GM21447 (cell line): ENCODE measurements around the gene BANF2.
"Not testable (repeated sequence)": the region's sequence is repeated elsewhere in the genome, so short reads cannot be mapped to it uniquely, and the experiment has no call there.

Source experiments
- ATAC-seq: cut with Tn5 transposase; IDR thresholded peaks from one replicate; pipeline ENCODE4 v1.9.1; 2021; ENCODE audit not compliant: unreplicated experiment

The BANF2 gene

DNA sequence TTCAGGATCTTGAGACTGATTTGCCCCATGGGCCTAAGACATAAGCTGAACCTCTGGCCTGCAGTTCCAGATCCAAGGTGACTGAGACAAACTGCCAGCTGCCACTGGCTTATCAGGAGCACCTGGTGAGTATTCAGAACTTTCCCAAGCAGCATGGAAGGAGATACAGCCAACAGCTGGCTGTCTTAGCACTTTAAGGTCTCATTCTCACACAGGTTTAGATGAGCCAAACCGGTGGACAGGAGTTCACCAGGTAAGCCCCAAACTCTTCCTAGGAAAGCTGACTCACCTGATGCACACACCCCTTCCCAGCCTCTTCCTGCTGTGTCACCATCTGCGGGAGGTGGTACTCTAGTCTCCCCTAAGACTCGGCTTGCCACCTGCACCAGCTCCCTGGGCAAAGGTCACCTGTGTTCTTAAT is at the start of gene BANF2:
Gene BANF2, plus strand, starts transcription at position 36 of the 421 bp plus-strand sequence. CDS start 25,060 bp downstream, outside the sequence.
- ATAC-seq: no peak

DNA sequence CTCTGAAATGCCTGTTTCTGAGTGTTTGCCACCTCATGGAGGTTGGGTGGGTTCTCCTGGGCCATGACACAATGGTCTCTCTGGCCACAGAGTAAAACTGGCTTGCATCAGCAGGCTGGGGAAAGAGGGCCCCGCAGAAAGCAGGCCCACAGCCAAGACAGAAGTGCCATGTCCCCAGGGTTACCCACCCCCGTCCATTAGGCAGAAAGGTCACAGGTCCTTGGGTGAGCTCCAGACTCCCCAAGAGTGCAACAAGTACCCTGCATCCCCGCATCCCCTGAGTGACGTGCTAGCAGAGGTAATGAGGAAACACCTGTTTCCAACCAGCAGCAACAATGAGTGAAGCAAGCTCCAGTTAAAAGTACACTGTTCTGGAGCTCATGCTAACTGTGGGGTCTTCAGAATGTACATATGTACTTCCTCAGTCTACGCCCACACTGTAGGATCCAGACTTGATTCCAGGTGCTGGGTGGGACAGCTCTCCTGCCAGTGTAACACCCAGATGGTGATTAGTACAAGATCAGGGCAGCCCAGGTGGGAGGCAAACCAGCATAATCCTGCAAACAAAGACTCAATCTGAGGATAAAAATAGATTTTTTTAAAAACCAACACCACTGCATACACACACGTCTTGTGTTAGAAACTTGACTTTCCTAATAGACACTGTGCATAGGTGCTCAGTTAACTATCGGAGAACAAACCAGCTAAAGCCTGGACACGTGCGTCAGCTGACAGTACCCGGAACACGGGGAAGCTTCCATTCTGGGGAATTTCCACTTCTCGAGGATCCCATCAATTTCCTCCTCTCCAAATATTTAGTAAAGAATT is 49.3 kb upstream of the BANF2 start:
- no peak for ATAC-seq

DNA sequence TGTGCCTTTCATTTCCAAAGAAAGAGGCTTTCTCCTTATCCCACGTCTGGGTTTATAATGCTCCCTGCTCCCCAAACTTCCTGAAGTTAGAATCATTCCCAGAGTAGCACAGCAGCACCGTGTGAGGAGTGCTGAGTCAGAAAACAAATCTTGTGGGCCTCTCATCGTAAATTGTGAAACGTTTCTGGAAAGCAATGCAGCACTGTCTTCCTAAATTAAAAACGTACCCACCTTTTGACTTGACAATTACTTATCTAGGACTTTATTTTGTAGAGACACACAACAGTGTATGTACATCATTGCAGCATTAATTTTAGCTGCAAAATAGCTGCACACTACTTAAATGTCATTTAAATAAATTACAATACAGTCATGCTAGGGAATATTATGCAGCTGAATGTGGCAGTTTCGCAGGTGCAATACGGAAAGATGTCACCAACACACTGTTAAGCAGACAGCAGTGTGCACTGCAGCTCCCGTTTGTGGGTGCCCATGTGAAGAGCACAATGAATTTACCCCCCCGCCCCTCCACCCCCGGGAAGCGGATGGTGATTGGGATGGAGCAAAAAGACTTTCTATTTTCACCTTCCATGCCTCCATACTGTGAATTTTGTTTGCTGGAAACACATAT is 48.5 kb upstream of the BANF2 start:
- no peak for ATAC-seq

DNA sequence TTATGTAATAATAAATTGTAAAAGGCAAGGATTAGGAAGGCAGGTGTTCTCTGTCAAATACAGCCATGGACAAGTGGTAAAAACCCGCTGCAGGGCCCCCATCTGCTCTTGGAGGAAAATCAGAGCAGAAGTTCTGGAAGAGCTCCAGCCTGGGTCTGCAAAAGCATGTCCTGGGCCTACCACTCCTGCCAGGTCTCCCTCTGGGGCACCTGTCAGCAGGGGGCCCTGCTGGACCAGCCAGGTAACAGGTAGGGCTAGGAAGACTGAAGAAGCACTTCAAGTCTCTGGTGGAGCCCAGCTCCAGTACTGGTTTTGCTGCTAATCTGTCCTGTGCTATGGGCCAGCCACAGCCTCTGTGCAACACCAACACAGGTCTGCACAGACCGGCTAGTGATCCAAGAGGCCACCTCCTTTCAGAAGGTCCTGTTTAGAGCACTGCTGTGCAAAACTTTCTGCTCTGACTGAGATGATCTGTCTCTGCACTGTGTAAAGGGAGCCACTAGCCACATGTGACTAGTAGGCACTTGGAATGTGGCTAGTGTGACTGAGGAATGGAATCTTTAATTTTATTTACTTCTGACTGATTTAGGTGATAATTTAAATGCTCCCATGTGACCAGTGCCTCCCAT is 47.9 kb upstream of the BANF2 start:
- no peak for ATAC-seq

DNA sequence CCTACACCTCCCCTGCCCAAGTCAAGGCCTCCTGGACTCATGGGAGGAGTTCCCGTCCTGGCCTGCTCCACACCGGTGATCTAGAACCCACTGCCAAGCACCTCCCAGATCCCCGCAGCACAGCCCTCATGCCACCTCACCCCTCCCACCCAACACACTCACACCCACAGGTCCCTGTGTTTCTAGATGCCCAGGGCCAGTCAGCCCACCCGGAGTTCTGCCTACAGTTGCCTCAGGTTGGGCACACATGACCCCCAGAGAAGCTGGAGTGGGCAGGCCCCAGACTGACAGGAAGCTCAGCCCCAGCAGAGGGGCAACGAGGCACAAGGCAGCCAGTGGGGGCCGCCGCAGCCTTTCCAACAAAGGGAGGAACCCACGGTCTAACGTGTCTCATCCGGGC is 47.4 kb upstream of the BANF2 start:
- no peak for ATAC-seq

DNA sequence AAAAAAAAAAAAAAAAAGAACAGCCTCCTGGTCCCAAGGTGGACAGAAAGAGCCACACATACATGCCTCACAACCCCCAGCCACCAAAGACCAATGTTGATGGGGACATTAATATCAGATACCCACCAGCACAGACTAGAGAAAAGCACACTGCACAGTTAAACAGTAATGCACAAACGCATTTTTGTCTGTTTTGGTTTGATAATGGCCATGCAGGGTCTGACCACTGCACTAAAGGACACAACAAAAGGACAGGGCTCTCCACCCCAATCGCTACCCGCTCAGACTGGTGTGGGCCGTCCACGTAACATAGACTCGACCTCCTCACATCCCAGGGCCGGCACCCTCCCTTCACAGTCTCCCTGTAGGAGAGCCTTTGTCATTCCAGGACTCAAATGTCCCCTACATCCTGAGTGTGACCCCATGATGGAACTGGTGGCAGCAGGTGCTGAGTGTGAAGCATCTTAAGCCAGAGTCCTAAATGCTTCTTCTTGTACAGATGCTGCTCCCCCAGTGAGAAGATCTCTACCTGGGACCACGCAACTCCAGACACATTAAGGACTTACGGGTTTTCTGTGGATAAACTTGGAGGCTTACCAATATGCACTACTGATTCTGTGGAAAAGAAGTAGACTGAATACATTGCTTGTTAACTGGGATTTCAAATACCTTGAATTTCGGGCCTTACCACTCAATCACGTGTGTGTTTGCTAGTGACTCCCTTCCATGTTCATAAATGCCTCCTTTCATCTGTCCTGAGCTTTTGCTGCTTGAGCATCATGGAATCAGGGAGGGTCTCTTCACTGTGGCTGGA is 45.7 kb upstream of the BANF2 start:
- ATAC-seq: no peak

DNA sequence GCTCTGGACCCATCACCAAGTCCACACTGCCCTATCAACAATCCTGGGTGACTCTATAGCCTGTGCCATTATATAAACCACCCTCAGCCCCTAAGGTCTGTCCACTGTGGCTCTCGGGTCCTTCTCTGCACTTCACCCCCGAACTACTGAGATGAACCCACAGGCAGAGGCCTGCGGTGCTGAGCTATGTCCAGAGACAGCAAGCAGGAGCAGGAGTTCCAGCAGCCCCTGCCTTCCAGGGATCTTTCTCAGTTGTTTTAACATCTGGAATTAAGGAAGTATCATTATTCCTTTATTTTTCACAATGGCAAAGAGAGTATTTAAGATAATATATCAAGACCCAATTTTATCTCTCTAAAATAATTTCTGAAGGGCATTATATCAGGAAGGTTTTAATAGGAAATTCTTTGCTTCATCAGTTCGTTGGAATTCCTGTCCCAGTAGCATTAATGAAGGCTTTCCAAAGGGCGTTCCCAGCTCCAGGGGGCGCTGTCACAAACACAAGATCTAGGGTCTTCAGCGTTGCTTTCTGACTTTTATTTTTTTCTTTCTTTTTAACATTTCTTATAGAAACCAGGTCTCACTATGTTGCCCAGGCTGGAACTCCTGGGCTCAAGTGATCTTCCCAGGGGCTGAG is 45.0 kb upstream of the BANF2 start:
- ATAC-seq: no peak

DNA sequence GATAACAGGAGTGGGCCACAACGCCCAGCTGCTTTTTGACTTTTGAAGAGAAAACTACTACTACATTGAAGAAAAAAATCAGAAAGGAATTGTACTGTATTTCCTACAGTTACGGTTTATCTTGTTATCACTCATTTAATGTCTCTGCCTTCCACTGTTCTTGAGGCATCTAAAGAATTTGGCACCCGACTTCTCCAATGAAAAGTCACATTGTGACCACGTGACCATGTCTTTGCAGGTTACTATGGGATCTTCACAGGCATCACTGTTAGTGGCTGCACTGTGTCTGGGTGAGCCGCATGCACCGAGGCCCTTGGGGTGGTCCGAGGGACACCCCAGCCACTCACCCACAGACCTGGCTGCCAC is 44.5 kb upstream of the BANF2 start:
- no peak for ATAC-seq

DNA sequence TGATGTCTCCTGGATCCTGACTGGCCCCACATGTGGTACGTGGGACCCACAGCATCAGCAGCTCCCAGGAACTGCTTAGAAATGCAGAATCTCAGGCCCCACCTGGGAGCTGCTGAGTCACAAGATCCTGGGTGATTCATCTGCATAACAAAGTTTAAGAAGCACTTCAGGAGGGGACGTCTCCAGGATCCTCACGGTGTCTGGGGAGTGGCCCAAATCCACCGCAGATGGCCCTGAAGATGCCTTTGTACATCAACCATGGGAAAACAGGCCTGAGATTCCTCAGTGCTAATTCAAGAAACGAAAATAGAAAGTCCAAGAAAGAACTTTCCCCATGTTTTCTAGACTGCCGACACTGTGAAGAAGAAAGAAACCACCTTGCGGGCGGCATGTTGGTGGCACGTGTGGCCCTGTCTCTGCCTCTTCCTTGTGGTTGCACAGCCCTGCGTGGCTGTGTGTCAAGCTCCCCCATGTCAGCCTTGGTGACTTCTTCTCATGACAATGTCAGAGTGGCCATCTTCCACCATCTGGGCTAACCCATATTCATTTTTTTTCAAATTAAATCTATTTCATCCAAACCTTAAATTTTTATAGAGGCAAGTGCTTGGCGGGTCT is 43.8 kb upstream of the BANF2 start:
- ATAC-seq: no peak

DNA sequence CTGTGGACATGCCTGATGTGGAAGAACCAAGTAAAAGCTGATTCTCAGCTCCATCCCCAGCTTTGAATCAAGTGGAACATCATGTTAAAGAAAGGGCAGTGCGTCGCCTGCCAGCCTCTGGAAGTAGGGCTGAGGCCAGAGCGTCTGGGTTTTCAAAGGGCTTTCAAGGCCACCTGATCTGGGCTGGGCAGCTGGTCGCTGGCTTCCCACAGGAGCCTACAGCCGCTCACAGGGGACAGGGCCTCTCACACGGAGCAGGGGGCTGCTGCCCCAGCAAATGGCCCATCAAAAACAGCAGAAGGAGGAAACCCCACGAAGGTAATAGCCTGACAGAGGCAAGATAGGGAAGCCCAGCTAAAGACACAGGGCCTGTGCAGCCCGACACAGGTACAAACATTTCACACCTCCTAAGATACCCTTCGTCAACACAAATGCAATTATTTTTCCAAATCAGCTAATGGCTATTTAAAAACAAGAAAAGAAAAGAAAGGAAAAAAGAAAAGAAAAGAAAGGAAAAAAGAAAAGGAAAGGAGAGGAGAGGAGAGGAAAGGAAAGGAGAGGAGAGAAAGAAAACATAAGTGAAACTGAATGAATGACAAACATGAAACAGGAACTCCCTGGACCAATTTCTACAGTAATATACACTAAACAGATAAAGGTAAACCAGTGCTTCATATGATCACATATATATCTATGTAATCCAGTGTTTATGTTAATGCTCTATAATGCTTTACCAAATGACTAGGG is 42.5 kb upstream of the BANF2 start:
- no peak for ATAC-seq

DNA sequence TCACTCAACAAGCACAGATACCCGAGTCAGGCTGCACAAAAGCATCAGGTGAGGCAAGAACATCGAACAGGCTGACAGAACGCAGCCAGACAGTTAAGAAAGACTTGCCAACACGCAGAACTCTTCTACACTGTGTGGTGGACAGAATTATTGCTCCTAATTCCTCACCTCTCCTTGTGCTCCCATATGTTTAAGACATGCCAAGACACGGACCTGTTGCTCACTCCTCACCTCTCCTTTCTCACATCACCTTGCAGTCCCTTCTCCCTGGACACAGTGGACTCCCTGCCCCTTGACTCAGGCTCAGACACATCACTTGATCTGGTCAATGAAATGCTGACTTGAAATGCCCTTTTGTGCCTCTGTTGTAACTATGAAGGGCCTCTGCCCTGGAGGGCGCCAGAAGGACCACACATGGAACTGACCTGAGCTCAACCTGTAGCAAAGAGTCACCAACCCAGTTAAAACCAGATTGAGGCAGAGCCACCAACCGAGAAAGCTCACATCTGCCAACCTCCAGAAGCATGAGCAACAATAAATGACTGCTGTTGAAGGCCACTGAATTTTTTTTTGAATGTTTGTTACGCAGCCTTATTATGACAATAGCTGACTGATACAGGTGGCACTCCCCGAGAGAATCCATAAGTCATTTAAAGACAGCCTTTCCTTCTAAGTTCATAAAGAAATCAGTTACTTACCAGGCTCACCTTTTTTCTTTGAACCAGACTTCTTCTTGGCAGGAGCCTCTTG is 41.7 kb upstream of the BANF2 start:
- no peak for ATAC-seq

DNA sequence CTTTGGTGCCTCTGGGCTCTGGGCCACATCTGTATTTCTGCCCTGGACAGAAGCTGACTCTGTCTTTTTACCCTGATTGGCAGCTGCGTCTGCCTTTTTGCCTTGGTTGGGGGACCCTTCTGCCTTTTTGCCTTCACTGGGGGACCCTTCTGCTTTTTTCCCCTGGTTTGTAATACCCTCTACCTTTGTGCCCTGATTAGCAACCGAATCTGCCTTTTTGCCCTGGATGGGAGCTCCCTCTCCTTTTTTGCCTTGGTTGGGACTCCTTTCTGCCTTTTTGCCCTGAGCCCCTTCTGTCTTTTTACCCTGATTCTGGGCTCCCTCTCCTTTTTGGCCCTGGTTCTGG is 41.1 kb upstream of the BANF2 start:
- no peak for ATAC-seq

DNA sequence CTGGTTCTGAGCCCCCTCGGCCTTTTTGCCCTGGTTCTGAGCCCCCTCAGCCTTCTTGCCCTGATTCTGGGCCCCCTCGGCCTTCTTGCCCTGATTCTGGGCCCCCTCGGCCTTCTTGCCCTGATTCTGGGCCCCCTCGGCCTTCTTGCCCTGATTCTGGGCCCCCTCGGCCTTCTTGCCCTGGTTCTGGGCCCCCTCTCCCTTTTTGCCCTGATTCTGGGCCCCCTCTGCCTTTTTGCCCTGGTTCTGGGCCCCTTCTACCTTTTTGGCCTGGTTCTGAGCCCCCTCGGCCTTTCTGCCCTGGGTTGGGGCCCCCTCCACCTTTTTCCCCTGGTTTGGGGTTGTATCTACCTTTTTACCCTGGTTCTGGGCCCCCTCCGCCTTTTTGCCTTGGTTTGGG is 40.4 kb upstream of the BANF2 start:
- not testable (repeated sequence) for ATAC-seq

DNA sequence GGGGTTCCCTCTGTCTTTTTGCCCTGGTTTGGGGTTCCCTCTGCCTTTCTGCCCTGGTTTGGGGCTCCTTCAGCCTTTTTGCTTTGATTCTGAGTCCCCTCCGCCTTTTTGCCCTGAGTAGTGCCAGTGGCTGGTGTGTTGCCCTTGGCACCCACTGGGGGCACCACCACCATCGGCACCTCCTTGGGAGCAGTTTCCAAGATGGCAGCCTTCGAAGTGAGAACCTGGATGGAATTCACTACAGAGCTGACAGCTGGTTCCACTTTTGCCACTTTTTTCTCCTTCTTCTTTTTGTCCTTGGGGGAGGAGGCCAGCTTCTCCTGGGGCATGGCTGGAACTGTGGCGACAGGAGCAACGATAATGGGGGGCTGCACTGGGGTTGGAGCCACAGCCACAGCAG is 40.0 kb upstream of the BANF2 start:
- ATAC-seq: no peak

DNA sequence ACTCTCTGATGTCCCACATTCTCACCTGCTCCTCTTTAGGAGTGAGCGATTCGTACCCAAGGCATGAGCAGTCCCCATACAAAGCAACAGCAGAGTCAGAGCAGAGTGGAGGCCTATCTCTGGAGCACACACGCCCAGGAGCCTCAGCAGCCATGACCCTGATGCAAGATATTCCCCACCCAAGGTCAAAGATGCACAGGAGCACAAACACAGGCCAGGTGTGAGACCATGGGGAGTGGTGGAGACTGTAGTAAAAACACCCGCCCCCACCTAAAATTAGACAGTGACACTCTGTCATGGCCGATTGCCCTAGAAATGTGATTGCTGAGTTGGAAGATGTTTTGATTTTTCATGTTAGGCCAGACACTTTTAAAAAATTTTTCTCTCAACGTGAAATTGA is 39.1 kb upstream of the BANF2 start:
- ATAC-seq: no peak

DNA sequence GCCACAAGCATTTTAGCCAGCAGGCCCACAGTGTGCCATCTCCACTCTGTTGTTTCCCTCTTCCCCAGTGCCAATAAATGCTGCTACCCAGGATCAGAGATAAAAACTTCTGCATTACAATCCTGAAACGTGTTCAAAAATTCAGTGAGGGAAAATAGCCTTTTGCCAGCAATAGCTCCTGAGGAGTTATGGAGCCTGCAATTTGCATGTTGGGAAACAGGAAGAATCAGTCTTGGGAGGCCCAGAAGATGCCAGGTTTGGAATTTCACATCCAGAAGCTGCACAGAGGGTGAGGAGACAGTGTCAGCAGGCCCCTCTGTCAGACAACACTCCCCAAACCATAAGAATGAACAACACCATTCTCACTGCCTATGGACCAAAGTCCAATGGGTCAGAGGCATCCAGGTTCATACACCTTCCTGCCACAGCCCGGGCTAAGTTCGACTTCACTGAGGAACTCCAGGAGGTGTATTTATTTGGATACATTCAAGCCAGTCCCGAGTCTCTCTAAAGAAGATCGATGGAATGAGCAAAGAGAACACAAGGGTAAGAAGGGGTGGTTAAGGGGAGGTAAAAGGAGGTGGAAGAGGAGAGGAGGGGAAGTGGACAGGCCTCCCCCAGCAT is 38.5 kb upstream of the BANF2 start:
- no peak for ATAC-seq

DNA sequence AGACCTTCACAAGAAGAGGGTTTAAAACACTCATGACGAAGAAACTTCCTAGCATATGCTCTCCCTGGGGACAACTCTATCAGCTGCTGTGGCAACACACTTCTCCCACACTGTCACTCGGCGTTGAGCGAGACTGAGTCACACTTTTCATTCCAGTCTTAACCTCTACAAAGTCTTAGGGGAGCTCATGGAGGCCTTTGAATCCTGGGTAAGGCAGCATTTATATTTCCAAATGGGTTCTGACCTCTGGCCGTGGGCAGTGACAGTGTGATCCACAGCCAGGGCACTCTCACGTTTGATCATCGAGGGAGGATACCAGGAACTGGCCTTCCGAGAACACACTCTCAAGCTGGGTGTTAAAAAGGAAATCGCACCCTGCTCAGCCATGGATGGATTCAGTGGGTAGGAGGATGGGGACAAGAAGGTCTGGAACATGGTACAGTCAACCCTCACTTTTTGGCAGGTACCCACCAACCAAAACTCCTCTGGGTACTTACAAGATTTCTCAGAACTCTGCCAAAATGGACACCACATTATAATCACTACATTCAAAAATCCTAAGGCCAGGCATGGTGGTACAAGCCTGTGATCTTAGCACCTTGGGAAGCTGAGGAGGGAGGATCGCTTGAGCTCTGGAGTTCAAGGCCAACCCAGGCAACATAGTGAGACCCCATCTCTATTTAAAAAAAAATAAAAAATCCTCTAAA is 37.3 kb upstream of the BANF2 start:
- ATAC-seq: no peak

DNA sequence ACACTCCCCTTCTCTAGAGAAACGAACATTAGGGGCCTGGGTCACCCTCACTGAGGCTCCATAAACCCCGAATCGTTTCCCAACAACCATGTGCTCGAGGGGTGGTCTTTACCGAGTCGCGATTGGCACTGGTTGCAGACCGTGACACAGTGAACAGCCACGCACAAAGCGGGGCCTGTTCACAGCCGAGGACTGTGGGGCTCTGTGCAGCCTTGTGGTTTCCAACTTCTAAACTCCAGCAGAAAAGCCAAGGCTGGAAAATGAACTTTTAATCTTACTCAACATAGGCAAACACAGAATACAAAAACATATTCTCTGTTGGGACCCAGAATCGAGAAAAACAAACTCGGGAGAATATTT is 36.7 kb upstream of the BANF2 start:
- ATAC-seq: no peak
